COLO829 (cell line): ENCODE results near the gene RAB27B.

ENCODE experiments used
- DNase-seq: peaks from one replicate; pipeline ENCODE4 v3.0.0; 2012; ENCODE audit warnings: low spot score

Gene RAB27B

DNA sequence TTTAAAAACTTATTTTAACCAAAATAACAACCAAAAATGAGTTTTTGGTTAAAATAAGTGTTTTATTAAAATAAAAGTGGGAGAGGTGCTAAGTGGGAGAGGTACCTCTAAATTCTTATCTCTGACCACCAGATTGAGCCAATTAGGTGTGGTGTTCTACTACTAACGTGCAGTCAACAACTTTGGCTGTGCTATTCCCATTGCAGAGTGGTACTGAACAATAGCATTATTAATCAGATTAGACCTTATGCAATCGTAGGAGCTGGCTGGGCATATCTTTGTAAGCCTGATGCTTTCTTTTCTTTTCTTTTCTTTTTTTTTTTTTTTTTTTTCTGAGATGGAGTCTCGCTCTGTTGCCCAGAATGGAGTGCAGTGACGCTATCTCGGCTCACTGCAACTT lies 38.9 kb downstream of the RAB27B start:
- no peak for DNase-seq

- DNase-seq = no peak
Observed at GRCh38 chr18:54871231-54871630, 43.0 kb downstream of the RAB27B start.

GRCh38 chr18:54872681-54873080 lies 44.4 kb downstream of the RAB27B start:
- DNase-seq = no peak

- DNase-seq = no peak
Observed at GRCh38 chr18:54873884-54874255, 45.6 kb downstream of the RAB27B start.

- DNase-seq = no peak
Observed at GRCh38 chr18:54875063-54875462, 46.8 kb downstream of the RAB27B start.

GRCh38 chr18:54877076-54877475 lies 48.8 kb downstream of the RAB27B start:
- no peak for DNase-seq

- DNase-seq = no peak
Observed at GRCh38 chr18:54878159-54878622, 49.9 kb downstream of the RAB27B start.

- DNase-seq = no peak
Observed at GRCh38 chr18:54878659-54879358, 50.5 kb downstream of the RAB27B start.

GRCh38 chr18:54879691-54880090 lies 51.4 kb downstream of the RAB27B start:
- DNase-seq = no peak

- DNase-seq = no peak
Observed at GRCh38 chr18:54880395-54881105, 52.3 kb downstream of the RAB27B start.

DNA sequence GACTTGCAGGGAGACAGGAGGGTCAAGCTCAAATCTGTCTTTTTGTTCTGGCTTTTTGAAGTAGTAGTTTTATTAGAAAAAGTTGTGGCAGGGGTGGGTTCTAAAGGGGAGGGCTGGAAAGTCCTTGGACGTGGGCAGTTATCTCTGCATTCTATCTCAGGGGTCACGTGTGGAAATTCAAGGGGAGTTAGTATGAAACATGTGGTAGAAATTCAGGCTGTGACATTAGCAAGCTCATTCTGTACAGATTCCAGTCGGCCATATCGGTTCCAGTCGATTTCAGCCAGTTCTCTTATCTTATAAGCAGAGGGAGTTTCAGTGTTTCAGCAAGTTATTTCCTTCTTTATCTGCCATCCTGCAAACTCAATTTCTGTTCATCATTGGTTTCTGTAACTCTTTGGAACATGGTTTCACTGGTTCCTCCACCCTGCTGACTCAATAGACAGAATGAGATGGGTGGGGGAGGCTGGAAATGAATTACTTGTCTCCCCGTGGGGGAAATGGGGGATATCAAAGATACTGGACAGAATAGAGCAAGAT lies 53.0 kb downstream of the RAB27B start:
- no peak for DNase-seq

- DNase-seq = no peak
Observed at GRCh38 chr18:54882318-54882717, 54.0 kb downstream of the RAB27B start.

GRCh38 chr18:54883816-54884604 lies 55.7 kb downstream of the RAB27B start:
- DNase-seq = no peak

- DNase-seq = no peak
Observed at GRCh38 chr18:54888378-54888777, 60.1 kb downstream of the RAB27B start.

DNA sequence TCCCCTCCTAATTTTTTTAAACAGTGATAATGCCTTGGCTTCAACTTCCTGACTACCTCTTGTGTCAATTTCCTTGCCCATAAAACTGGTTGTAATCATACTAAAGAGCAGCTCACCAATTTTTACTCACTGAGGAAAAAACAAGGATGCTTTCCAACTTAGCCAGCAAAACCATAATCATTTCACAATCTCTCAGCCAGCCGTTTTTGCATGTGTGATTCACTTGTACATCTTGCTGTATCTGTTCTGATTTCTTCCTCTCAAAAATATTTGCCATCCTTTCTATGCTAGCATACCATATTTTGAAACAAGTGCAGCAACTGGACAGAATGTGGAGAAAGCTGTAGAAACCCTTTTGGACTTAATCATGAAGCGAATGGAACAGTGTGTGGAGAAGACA lies 60.7 kb downstream of the RAB27B start:
- DNase-seq = no peak

GRCh38 chr18:54899500-54899899 lies 71.2 kb downstream of the RAB27B start:
- DNase-seq = no peak

DNA sequence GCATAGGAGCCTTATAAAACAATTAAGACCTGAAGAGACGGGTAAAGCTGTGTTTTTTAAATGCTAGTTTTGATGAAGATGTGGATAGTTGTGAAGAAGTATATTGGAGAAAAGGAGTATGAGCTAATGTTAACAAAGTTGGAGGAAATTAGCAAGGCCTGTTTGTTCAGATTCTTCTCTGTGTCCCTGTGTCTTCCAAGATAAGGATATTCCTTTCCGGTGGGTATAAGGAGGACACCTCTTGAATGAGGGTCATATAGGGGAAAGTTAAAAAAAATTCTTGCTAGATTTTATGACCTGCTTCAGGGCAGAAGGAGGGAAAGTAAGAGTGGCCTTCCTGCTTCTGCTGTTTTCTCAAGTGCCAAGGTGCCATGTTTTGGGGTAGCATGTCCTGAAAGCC lies 72.0 kb downstream of the RAB27B start:
- no peak for DNase-seq

- DNase-seq = no peak
Observed at GRCh38 chr18:54904581-54904980, 76.3 kb downstream of the RAB27B start.

- no peak for DNase-seq
Observed at GRCh38 chr18:54905629-54906028, 77.4 kb downstream of the RAB27B start.

- no peak for DNase-seq
Observed at GRCh38 chr18:54906331-54907185, 78.3 kb downstream of the RAB27B start.

DNA sequence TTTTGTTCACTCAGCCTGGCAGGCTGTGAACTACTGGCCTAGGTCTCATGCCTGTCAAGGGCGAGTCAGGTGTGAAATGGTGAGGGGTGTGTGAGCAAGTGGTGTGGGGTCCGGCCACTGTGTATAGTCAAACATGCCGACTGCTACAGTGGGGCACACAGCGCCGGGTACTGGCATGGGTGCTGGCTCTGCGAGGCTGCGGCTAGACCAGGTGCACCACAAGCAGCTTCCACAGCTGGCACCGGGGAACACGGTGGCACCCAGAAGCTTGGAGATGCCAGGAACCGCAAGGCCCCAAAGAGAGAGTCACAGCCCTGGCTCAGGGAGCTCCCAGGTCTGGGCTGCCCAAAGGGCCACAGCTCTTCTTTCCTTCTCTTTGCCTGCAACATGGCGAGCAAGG lies 81.3 kb downstream of the RAB27B start:
- no peak for DNase-seq
